Measurements from ENCODE around the gene MED13L.

Gene MED13L

GRCh38 chr12:116227811-116228210, 49.7 kb downstream of the MED13L start:
- Histone ChIP-seq H3K36me3 (ENCODE audit: control insufficient read depth, insufficient read depth, low read length) (no peaks in the 10 kb centered on the region; the same call in 1 of the 2 replicates), H3K4me3 (ENCODE audit: low read depth, low read length) (no peak overlapping the region), H3K27me3 (ENCODE audit: control insufficient read depth, insufficient read depth, low read length) (no peaks in the 10 kb centered on the region), H3K9me3 (ENCODE audit: control insufficient read depth, insufficient read depth, low read length) (no peaks in the 10 kb centered on the region), H3K27ac (ENCODE audit: low read depth, low read length) (no peak overlapping the region), H3K4me1 (ENCODE audit: control insufficient read depth, insufficient read depth, low read length) (no peaks in the 10 kb centered on the region), H3K9ac (ENCODE audit: low read depth, low read length) (no peak overlapping the region)

- no peaks in the 10 kb centered on the region for H3K4me1 ChIP-seq (ENCODE audit: control insufficient read depth, insufficient read depth, low read length)
- no peaks in the 10 kb centered on the region for H3K27me3 ChIP-seq (ENCODE audit: control insufficient read depth, insufficient read depth, low read length)
- no peak overlapping the region for H3K9ac ChIP-seq (ENCODE audit: low read depth, low read length)
- H3K36me3 ChIP-seq (ENCODE audit: control insufficient read depth, insufficient read depth, low read length): no peaks in the 10 kb centered on the region; the same call in 1 of the 2 replicates
- H3K9me3 ChIP-seq (ENCODE audit: control insufficient read depth, insufficient read depth, low read length): no peaks in the 10 kb centered on the region
- H3K27ac ChIP-seq (ENCODE audit: low read depth, low read length): no peak overlapping the region
- no peak overlapping the region for H3K4me3 ChIP-seq (ENCODE audit: low read depth, low read length)
Observed at GRCh38 chr12:116226026-116226425, 51.5 kb downstream of the MED13L start.

- Histone ChIP-seq H3K27ac (ENCODE audit: low read depth, low read length) (no peak overlapping the region), H3K4me1 (ENCODE audit: control insufficient read depth, insufficient read depth, low read length) (no peaks in the 10 kb centered on the region), H3K4me3 (ENCODE audit: low read depth, low read length) (no peak overlapping the region), H3K36me3 (ENCODE audit: control insufficient read depth, insufficient read depth, low read length) (no peaks in the 10 kb centered on the region), H3K9ac (ENCODE audit: low read depth, low read length) (no peak overlapping the region), H3K9me3 (ENCODE audit: control insufficient read depth, insufficient read depth, low read length) (no peaks in the 10 kb centered on the region), H3K27me3 (ENCODE audit: control insufficient read depth, insufficient read depth, low read length) (no peaks in the 10 kb centered on the region)
Observed at GRCh38 chr12:116222358-116222757, 55.1 kb downstream of the MED13L start.

- Histone ChIP-seq H3K9ac (ENCODE audit: low read depth, low read length) (no peak overlapping the region), H3K36me3 (ENCODE audit: control insufficient read depth, insufficient read depth, low read length) (no peaks in the 10 kb centered on the region), H3K4me3 (ENCODE audit: low read depth, low read length) (no peak overlapping the region), H3K4me1 (ENCODE audit: control insufficient read depth, insufficient read depth, low read length) (no peaks in the 10 kb centered on the region), H3K27me3 (ENCODE audit: control insufficient read depth, insufficient read depth, low read length) (no peaks in the 10 kb centered on the region), H3K9me3 (ENCODE audit: control insufficient read depth, insufficient read depth, low read length) (no peaks in the 10 kb centered on the region), H3K27ac (ENCODE audit: low read depth, low read length) (no peak overlapping the region)
Observed at GRCh38 chr12:116220756-116221155, 56.7 kb downstream of the MED13L start.

- no peaks in the 10 kb centered on the region for H3K27me3 ChIP-seq (ENCODE audit: control insufficient read depth, insufficient read depth, low read length)
- H3K4me3 ChIP-seq (ENCODE audit: low read depth, low read length): no peak overlapping the region
- H3K9ac ChIP-seq (ENCODE audit: low read depth, low read length): no peak overlapping the region
- no peaks in the 10 kb centered on the region for H3K36me3 ChIP-seq (ENCODE audit: control insufficient read depth, insufficient read depth, low read length)
- peaks cover 15% of the 10 kb centered on the region; the same call in 1 of the 2 replicates for H3K4me1 ChIP-seq (ENCODE audit: control insufficient read depth, insufficient read depth, low read length)
- H3K9me3 ChIP-seq (ENCODE audit: control insufficient read depth, insufficient read depth, low read length): no peaks in the 10 kb centered on the region
- H3K27ac ChIP-seq (ENCODE audit: low read depth, low read length): no peak overlapping the region
Observed at GRCh38 chr12:116217045-116217735, 60.3 kb downstream of the MED13L start.

- Histone ChIP-seq H3K9me3 (ENCODE audit: control insufficient read depth, insufficient read depth, low read length) (no peaks in the 10 kb centered on the region), H3K27me3 (ENCODE audit: control insufficient read depth, insufficient read depth, low read length) (no peaks in the 10 kb centered on the region), H3K4me3 (ENCODE audit: low read depth, low read length) (no peak overlapping the region), H3K27ac (ENCODE audit: low read depth, low read length) (no peak overlapping the region), H3K4me1 (ENCODE audit: control insufficient read depth, insufficient read depth, low read length) (peaks cover 25% of the 10 kb centered on the region), H3K36me3 (ENCODE audit: control insufficient read depth, insufficient read depth, low read length) (no peaks in the 10 kb centered on the region), H3K9ac (ENCODE audit: low read depth, low read length) (no peak overlapping the region)
Observed at GRCh38 chr12:116216022-116216756, 61.3 kb downstream of the MED13L start.

GRCh38 chr12:116215023-116215422, 62.5 kb downstream of the MED13L start:
- Histone ChIP-seq H3K27ac (ENCODE audit: low read depth, low read length) (no peak overlapping the region), H3K9ac (ENCODE audit: low read depth, low read length) (no peak overlapping the region), H3K4me1 (ENCODE audit: control insufficient read depth, insufficient read depth, low read length) (peaks cover 34% of the 10 kb centered on the region), H3K9me3 (ENCODE audit: control insufficient read depth, insufficient read depth, low read length) (no peaks in the 10 kb centered on the region), H3K36me3 (ENCODE audit: control insufficient read depth, insufficient read depth, low read length) (no peaks in the 10 kb centered on the region), H3K27me3 (ENCODE audit: control insufficient read depth, insufficient read depth, low read length) (no peaks in the 10 kb centered on the region), H3K4me3 (ENCODE audit: low read depth, low read length) (no peak overlapping the region)

GRCh38 chr12:116213885-116214527, 63.5 kb downstream of the MED13L start:
- no peak overlapping the region for H3K4me3 ChIP-seq (ENCODE audit: low read depth, low read length)
- H3K27ac ChIP-seq (ENCODE audit: low read depth, low read length): peak overlapping the region; percentile 22
- peaks cover 41% of the 10 kb centered on the region for H3K4me1 ChIP-seq (ENCODE audit: control insufficient read depth, insufficient read depth, low read length)
- H3K9ac ChIP-seq (ENCODE audit: low read depth, low read length): no peak overlapping the region
- H3K36me3 ChIP-seq (ENCODE audit: control insufficient read depth, insufficient read depth, low read length): no peaks in the 10 kb centered on the region
- no peaks in the 10 kb centered on the region for H3K9me3 ChIP-seq (ENCODE audit: control insufficient read depth, insufficient read depth, low read length)
- H3K27me3 ChIP-seq (ENCODE audit: control insufficient read depth, insufficient read depth, low read length): no peaks in the 10 kb centered on the region

- Histone ChIP-seq H3K27me3 (ENCODE audit: control insufficient read depth, insufficient read depth, low read length) (no peaks in the 10 kb centered on the region), H3K36me3 (ENCODE audit: control insufficient read depth, insufficient read depth, low read length) (no peaks in the 10 kb centered on the region), H3K9me3 (ENCODE audit: control insufficient read depth, insufficient read depth, low read length) (no peaks in the 10 kb centered on the region), H3K27ac (ENCODE audit: low read depth, low read length) (no peak overlapping the region), H3K9ac (ENCODE audit: low read depth, low read length) (no peak overlapping the region), H3K4me3 (ENCODE audit: low read depth, low read length) (no peak overlapping the region), H3K4me1 (ENCODE audit: control insufficient read depth, insufficient read depth, low read length) (peaks cover 41% of the 10 kb centered on the region)
Observed at GRCh38 chr12:116213014-116213413, 64.5 kb downstream of the MED13L start.

- Histone ChIP-seq H3K9me3 (ENCODE audit: control insufficient read depth, insufficient read depth, low read length) (no peaks in the 10 kb centered on the region), H3K27me3 (ENCODE audit: control insufficient read depth, insufficient read depth, low read length) (no peaks in the 10 kb centered on the region), H3K9ac (ENCODE audit: low read depth, low read length) (no peak overlapping the region), H3K4me1 (ENCODE audit: control insufficient read depth, insufficient read depth, low read length) (peaks cover 57% of the 10 kb centered on the region), H3K4me3 (ENCODE audit: low read depth, low read length) (no peak overlapping the region), H3K36me3 (ENCODE audit: control insufficient read depth, insufficient read depth, low read length) (no peaks in the 10 kb centered on the region), H3K27ac (ENCODE audit: low read depth, low read length) (peak overlapping the region; percentile 14)
Observed at GRCh38 chr12:116210762-116211161, 66.7 kb downstream of the MED13L start.

GRCh38 chr12:116210131-116210530, 67.4 kb downstream of the MED13L start:
- H3K36me3 ChIP-seq (ENCODE audit: control insufficient read depth, insufficient read depth, low read length): no peaks in the 10 kb centered on the region
- H3K27me3 ChIP-seq (ENCODE audit: control insufficient read depth, insufficient read depth, low read length): no peaks in the 10 kb centered on the region
- H3K27ac ChIP-seq (ENCODE audit: low read depth, low read length): no peak overlapping the region
- H3K9me3 ChIP-seq (ENCODE audit: control insufficient read depth, insufficient read depth, low read length): no peaks in the 10 kb centered on the region
- H3K4me3 ChIP-seq (ENCODE audit: low read depth, low read length): no peak overlapping the region
- H3K9ac ChIP-seq (ENCODE audit: low read depth, low read length): no peak overlapping the region
- H3K4me1 ChIP-seq (ENCODE audit: control insufficient read depth, insufficient read depth, low read length): peaks cover 54% of the 10 kb centered on the region

Measured in HUES48 (cell line).